Fibroblast of lung (primary cell): Measurements from ENCODE around the gene KLHL33. TPM values are rescaled to one million over a fixed set of nuclear protein-coding genes. Genes with fewer than 3 reads are reported as not detected.

Experiments
- DNase-seq, 2 donors: peaks; one replicate each; pipeline versions ENCODE4 v3.0.0 to v3.0.0-alpha.2; 2010; ENCODE audit warnings: low read depth in 2 of 2
- H2AFZ ChIP-seq: 2 replicates; pipeline ENCODE4 v1.5.1; 2012; ENCODE audit warnings: low read length, control low read depth, inconsistent platforms
- H3K27ac ChIP-seq: 2 replicates; pipeline ENCODE4 v1.5.1; 2011; ENCODE audit warnings: low read length, control low read depth; ENCODE audit not compliant: insufficient read depth
- H3K27me3 ChIP-seq: 2 replicates; pipeline ENCODE4 v1.5.1; 2011; ENCODE audit warnings: mild to moderate bottlenecking, low read length; ENCODE audit not compliant: control insufficient read depth, insufficient read depth
- H3K36me3 ChIP-seq: 2 replicates; pipeline ENCODE4 v1.5.1; 2011; ENCODE audit warnings: low read length; ENCODE audit not compliant: control insufficient read depth, insufficient read depth
- H3K4me1 ChIP-seq: 2 replicates; pipeline ENCODE4 v1.5.1; 2011; ENCODE audit warnings: low read length; ENCODE audit not compliant: control insufficient read depth, insufficient read depth; ENCODE audit errors: extremely low read depth
- H3K4me2 ChIP-seq: 2 replicates; pipeline ENCODE4 v1.5.1; 2011; ENCODE audit warnings: low read length, control low read depth; ENCODE audit not compliant: insufficient read depth; ENCODE audit errors: extremely low read depth
- H3K4me3 ChIP-seq, 4 experiments: fragments of 200-600 bp in 1 of 4; sonication (generic) in 1 of 4; replicated peaks in 1 of 4; 2 replicates each; pipeline ENCODE4 v1.5.1; 2011 to 2016; ENCODE audit warnings: low read length in 4 of 4, low read depth in 3 of 4, mild to moderate bottlenecking in 3 of 4, control low read depth in 2 of 4, inconsistent platforms in 1 of 4, mixed read lengths in 1 of 4; ENCODE audit not compliant: insufficient read depth in 1 of 4; ENCODE audit errors: control extremely low read depth in 1 of 4
- H3K79me2 ChIP-seq: 2 replicates; pipeline ENCODE4 v1.5.1; 2012; ENCODE audit warnings: mild to moderate bottlenecking, low read length, inconsistent platforms; ENCODE audit not compliant: control insufficient read depth, insufficient read depth
- H3K9ac ChIP-seq: 2 replicates; pipeline ENCODE4 v1.5.1; 2011; ENCODE audit warnings: mild to moderate bottlenecking, low read length, control low read depth; ENCODE audit not compliant: insufficient read depth
- H3K9me3 ChIP-seq: 2 replicates; pipeline ENCODE4 v1.5.1; 2012; ENCODE audit warnings: low read depth, low read length; ENCODE audit not compliant: control insufficient read depth, insufficient read depth
- H4K20me1 ChIP-seq: 2 replicates; pipeline ENCODE4 v1.5.1; 2011; ENCODE audit warnings: low read length; ENCODE audit not compliant: control insufficient read depth, insufficient read depth; ENCODE audit errors: extremely low read depth
- CTCF ChIP-seq, 2 donors: IDR thresholded peaks in 1 of 2; conservative IDR thresholded peaks in 1 of 2; 1 replicate in 1 of 2; 2 replicates in 1 of 2; pipeline ENCODE4 v1.5.1; 2011 to 2012; ENCODE audit warnings: low read length in 2 of 2, control low read depth in 1 of 2, inconsistent platforms in 1 of 2, low read depth in 1 of 2, mild to moderate bottlenecking in 1 of 2
- EZH2 ChIP-seq: IDR thresholded peaks from 2 replicates; pipeline ENCODE4 v1.5.1; 2012; ENCODE audit warnings: low read length, control low read depth, mild to moderate bottlenecking; ENCODE audit errors: missing control alignments
- polyA plus RNA-seq, 2 donors: library from polyadenylated mRNA; depleted of rRNA in 1 of 2; stranded (reverse) in 1 of 2; unstranded in 1 of 2; fragments of >200 nt; gene quantifications; 2 replicates each; pipeline ENCODE4 v1.2.1, GENCODE V29; 2011 to 2012; ENCODE audit warnings: missing spikeins in 1 of 2
- total RNA-seq: library from RNA; depleted of rRNA; stranded (reverse); fragments of >200 nt; gene quantifications from 2 replicates; pipeline ENCODE4 v1.2.1, GENCODE V29; 2014

KLHL33 gene
- total and polyA plus RNA-seq, 2 donors (not counting 1 experiment from before 2014, with no cell fraction given) = 0.17 to 1.5 TPM

GRCh38 chr14:20384321-20384720 lies 51.6 kb downstream of the KLHL33 start:
- TF ChIP-seq EZH2 = no peak
- no peak for TF ChIP-seq CTCF (conservative IDR thresholded peaks at IDR 0.05 in 1 of 2, IDR thresholded peaks at IDR 0.05 in 1 of 2; ENCODE audit: low read depth in 1 of 2, low read length in 2 of 2)
- Histone ChIP-seq H3K36me3 (peaks cover 30% of the 10 kb centered on the region), H3K9me3 (no peaks in the 10 kb centered on the region), H3K4me3 (no peak overlapping the region), H3K9ac (no peak overlapping the region), H3K4me2 (no peak overlapping the region), H2AFZ (no peak overlapping the region), H3K27ac (no peak overlapping the region), H3K27me3 (no peaks in the 10 kb centered on the region), H3K79me2 (no peaks in the 10 kb centered on the region), H4K20me1 (no peaks in the 10 kb centered on the region), H3K4me1 (no peaks in the 10 kb centered on the region)
- DNase-seq = no peak

- H3K9ac ChIP-seq = no peak overlapping the region
- no peaks in the 10 kb centered on the region for H3K4me1 ChIP-seq
- no peaks in the 10 kb centered on the region for H3K27me3 ChIP-seq
- H3K9me3 ChIP-seq = no peaks in the 10 kb centered on the region
- H3K4me2 ChIP-seq = no peak overlapping the region
- no peaks in the 10 kb centered on the region for H4K20me1 ChIP-seq
- no peak for TF ChIP-seq EZH2
- no peak for TF ChIP-seq CTCF (conservative IDR thresholded peaks at IDR 0.05 in 1 of 2, IDR thresholded peaks at IDR 0.05 in 1 of 2; ENCODE audit: low read depth in 1 of 2, low read length in 2 of 2)
- no peak overlapping the region for H3K27ac ChIP-seq
- no peak overlapping the region for H3K4me3 ChIP-seq
- no peaks in the 10 kb centered on the region for H3K79me2 ChIP-seq
- peaks cover 32% of the 10 kb centered on the region for H3K36me3 ChIP-seq
- DNase-seq = no peak
- no peak overlapping the region for H2AFZ ChIP-seq
Observed at GRCh38 chr14:20383636-20384035, 52.3 kb downstream of the KLHL33 start.

DNA sequence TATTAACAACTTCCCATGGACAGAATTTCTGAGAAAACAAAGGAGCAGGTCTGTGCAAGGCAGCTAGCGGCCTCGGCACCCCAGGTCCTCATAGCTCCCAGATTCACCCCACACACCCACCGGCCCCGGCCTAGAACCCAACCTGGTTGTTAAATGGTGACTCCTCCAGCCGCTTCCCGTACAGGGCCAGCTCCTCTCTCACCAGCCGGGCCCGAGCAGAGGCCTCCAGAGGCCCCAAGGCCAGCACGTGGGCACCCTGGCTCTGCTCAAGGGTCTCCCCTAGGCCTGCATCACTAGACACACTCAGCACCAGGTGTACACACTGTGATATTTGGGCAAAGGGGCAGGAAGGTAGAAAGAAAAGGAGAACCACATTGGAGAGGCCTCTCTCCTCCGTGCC lies 52.9 kb downstream of the KLHL33 start:
- H3K4me1 ChIP-seq = no peaks in the 10 kb centered on the region
- no peak overlapping the region for H2AFZ ChIP-seq
- TF ChIP-seq EZH2 = no peak
- no peak for TF ChIP-seq CTCF (conservative IDR thresholded peaks at IDR 0.05 in 1 of 2, IDR thresholded peaks at IDR 0.05 in 1 of 2; ENCODE audit: low read depth in 1 of 2, low read length in 2 of 2)
- no peak overlapping the region for H3K27ac ChIP-seq
- H3K27me3 ChIP-seq = no peaks in the 10 kb centered on the region
- no peaks in the 10 kb centered on the region for H3K9me3 ChIP-seq
- no peak overlapping the region for H3K4me2 ChIP-seq
- no peaks in the 10 kb centered on the region for H4K20me1 ChIP-seq
- no peaks in the 10 kb centered on the region for H3K79me2 ChIP-seq
- H3K4me3 ChIP-seq = no peak overlapping the region
- DNase-seq = no peak
- no peak overlapping the region for H3K9ac ChIP-seq
- H3K36me3 ChIP-seq = peaks cover 32% of the 10 kb centered on the region
